Neural progenitor cell (in vitro differentiated cells): Measurements from ENCODE around the gene CTIF. TPM values are rescaled to one million over a fixed set of nuclear protein-coding genes. Genes with fewer than 3 reads are reported as not detected.

Experiments used
- DNase-seq: peaks from one replicate; pipeline ENCODE4 v3.0.0-alpha.2; 2016; ENCODE audit warnings: low spot score
- H2AFZ ChIP-seq: fragments of 200-600 bp; sonication (generic); replicated peaks from 2 replicates; pipeline ENCODE4 v1.6.1; 2016; ENCODE audit warnings: antibody characterized with exemption
- H3F3A ChIP-seq: fragments of 200-600 bp; sonication (generic); 2 replicates; pipeline ENCODE4 v1.6.1; 2016; ENCODE audit warnings: antibody characterized with exemption, low read depth
- H3K27ac ChIP-seq: fragments of 200-600 bp; sonication (generic); 2 replicates; pipeline ENCODE4 v1.5.1; 2016; ENCODE audit warnings: mild to moderate bottlenecking
- H3K27me3 ChIP-seq: fragments of 200-600 bp; sonication (generic); 2 replicates; pipeline ENCODE4 v1.6.1; 2016; ENCODE audit warnings: mild to moderate bottlenecking, moderate library complexity
- H3K36me3 ChIP-seq: fragments of 200-600 bp; sonication (generic); 2 replicates; pipeline ENCODE4 v1.5.1; 2016
- H3K4me1 ChIP-seq: fragments of 200-600 bp; sonication (generic); 2 replicates; pipeline ENCODE4 v1.6.1; 2016; ENCODE audit warnings: mixed run types
- H3K4me2 ChIP-seq: fragments of 200-600 bp; sonication (generic); 2 replicates; pipeline ENCODE4 v1.6.1; 2016
- H3K4me3 ChIP-seq: fragments of 200-600 bp; sonication (generic); 2 replicates; pipeline ENCODE4 v1.5.1; 2016
- H3K79me2 ChIP-seq: fragments of 200-600 bp; sonication (generic); 2 replicates; pipeline ENCODE4 v1.6.1; 2016; ENCODE audit warnings: low read depth
- H3K9ac ChIP-seq: fragments of 200-600 bp; sonication (generic); 2 replicates; pipeline ENCODE4 v1.6.1; 2016
- H3K9me3 ChIP-seq: fragments of 200-600 bp; sonication (generic); 2 replicates; pipeline ENCODE4 v1.5.1; 2016; ENCODE audit warnings: low read depth
- H4K20me1 ChIP-seq: fragments of 200-600 bp; sonication (generic); 2 replicates; pipeline ENCODE4 v1.6.1; 2016; ENCODE audit warnings: low read depth
- H3K27ac Mint-ChIP-seq: 3 replicates; pipeline ENCODE4 v1.8.0; 2021; ENCODE audit warnings: mixed read lengths
- H3K27me3 Mint-ChIP-seq: 2 replicates; pipeline ENCODE4 v1.8.0; 2022; ENCODE audit warnings: low read depth, mild to moderate bottlenecking, inconsistent platforms, moderate library complexity, mixed read lengths; ENCODE audit not compliant: insufficient read depth
- H3K36me3 Mint-ChIP-seq: 3 replicates; pipeline ENCODE4 v1.8.0; 2021; ENCODE audit warnings: mixed read lengths
- H3K4me1 Mint-ChIP-seq: 3 replicates; pipeline ENCODE4 v1.8.0; 2021; ENCODE audit warnings: mixed read lengths
- H3K4me3 Mint-ChIP-seq: 3 replicates; pipeline ENCODE4 v1.8.0; 2021; ENCODE audit warnings: mild to moderate bottlenecking, moderate library complexity, mixed read lengths
- H3K9me3 Mint-ChIP-seq: 3 replicates; pipeline ENCODE4 v1.8.0; 2020; ENCODE audit warnings: mixed read lengths
- EZH2 ChIP-seq: fragments of 200-600 bp; sonication (generic); IDR thresholded peaks from 2 replicates; pipeline ENCODE4 v1.6.1; 2017; ENCODE audit warnings: antibody characterized with exemption, mild to moderate bottlenecking, moderate library complexity
- EZH2phosphoT487 ChIP-seq: fragments of 200-600 bp; sonication (generic); IDR thresholded peaks from 2 replicates; pipeline ENCODE4 v1.6.1; 2017; ENCODE audit warnings: antibody characterized with exemption
- total RNA-seq: library from RNA; depleted of rRNA; stranded (reverse); fragments of >200 nt; gene quantifications from 2 replicates; pipeline ENCODE4 v1.2.3, GENCODE V29; 2015; ENCODE audit warnings: low replicate concordance
- TF ChIP-seq, protein P1 (sequence below): fragments of 200-600 bp; sonication (generic); IDR thresholded peaks from 2 replicates; pipeline ENCODE4 v1.5.1; 2017; ENCODE audit warnings: antibody characterized with exemption, mild to moderate bottlenecking

The CTIF gene
- total RNA-seq, 1 donor from 2014 or later: 17.6 TPM

DNA sequence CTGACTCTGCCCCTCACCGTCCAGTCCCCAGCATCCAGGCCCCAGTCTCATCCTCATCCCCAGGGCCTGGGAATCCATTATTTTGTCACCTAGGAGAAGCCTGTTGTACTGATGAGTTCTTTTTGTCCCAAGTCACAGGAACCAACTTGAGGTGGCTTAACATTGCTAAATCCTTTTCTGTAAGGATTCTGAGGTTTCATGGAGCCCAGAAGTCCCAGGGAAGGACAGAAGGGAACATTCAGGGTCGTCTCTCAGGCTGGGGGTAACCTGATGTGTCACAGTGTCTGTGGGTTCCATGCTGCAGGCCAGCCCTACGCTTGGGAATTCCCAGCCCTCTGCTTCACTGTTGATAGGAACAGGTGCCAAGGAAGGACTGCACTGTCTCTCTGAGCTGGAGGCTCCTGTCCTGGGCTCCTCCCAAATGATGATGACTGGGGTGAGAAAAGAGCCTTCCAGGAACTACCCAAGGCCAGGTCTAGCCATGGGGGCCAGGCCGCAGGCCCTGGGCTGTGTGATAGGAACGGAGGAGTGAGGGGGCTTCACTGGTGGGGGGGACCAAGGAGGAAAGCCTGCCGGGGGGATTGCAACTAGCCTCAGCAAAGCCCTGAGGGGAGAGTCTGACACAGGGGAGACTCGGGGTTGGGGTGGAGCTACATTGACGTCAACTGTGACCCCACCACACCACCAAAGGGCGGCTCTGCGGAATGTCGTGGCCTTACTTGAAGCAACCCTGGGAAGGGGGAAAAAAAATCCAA lies 266.2 kb downstream of the CTIF start:
- Histone ChIP-seq H3K9ac (no peak overlapping the region), H3K9me3 (no peaks in the 10 kb centered on the region), H3K27ac (no peak overlapping the region), H3K79me2 (no peaks in the 10 kb centered on the region), H3K4me1 (no peaks in the 10 kb centered on the region), H3K4me3 (no peak overlapping the region), H3K4me2 (no peak overlapping the region), H3K27me3 (no peaks in the 10 kb centered on the region), H3K36me3 (no peaks in the 10 kb centered on the region), H4K20me1 (no peaks in the 10 kb centered on the region), H3F3A (no peaks in the 10 kb centered on the region), H2AFZ (no peak overlapping the region)
- Mint-ChIP-seq H3K4me3 (no peak overlapping the region), H3K36me3 (peaks cover 5% of the 10 kb centered on the region), H3K4me1 (peaks cover 37% of the 10 kb centered on the region), H3K27me3 (peaks cover 4% of the 10 kb centered on the region), H3K27ac (no peak overlapping the region), H3K9me3 (no peaks in the 10 kb centered on the region)
- TF ChIP-seq EZH2phosphoT487: no peak
- TF ChIP-seq, protein P1, sequence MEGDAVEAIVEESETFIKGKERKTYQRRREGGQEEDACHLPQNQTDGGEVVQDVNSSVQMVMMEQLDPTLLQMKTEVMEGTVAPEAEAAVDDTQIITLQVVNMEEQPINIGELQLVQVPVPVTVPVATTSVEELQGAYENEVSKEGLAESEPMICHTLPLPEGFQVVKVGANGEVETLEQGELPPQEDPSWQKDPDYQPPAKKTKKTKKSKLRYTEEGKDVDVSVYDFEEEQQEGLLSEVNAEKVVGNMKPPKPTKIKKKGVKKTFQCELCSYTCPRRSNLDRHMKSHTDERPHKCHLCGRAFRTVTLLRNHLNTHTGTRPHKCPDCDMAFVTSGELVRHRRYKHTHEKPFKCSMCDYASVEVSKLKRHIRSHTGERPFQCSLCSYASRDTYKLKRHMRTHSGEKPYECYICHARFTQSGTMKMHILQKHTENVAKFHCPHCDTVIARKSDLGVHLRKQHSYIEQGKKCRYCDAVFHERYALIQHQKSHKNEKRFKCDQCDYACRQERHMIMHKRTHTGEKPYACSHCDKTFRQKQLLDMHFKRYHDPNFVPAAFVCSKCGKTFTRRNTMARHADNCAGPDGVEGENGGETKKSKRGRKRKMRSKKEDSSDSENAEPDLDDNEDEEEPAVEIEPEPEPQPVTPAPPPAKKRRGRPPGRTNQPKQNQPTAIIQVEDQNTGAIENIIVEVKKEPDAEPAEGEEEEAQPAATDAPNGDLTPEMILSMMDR: no peak
- no peak for TF ChIP-seq EZH2
- no peak for DNase-seq

DNA sequence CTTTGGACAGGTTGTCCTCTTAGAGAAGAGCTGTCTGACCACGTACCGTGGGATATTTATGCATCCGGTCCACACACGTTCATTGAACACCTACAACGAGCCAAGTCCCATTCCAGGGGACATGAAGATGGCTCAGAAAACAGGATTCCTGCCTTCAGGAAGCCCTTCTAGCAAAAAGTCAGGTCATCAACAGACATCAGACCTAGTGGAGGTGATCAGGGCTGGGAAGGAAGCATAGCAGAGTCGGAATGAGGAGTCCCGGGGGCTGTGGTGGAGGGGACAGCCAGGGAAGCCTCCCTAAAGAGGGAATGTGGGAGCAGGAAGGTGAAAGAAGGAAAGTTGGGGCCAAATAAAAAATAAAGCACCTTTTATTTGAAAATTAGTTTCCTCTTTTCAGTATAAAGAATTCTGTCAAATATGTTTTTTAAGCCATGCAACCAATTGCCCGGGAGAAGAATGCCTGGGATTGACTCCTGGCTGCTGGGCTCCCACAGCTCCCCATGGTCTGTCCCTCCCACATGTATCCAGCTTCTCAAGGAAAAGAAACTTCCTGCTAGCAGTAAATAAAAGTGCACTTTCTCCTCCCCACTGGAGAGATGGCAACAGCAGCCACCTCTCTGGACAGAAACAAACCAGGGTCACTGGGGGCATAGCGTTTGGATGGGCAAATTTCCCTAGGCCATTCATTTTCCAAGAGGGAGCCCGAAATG lies 267.1 kb downstream of the CTIF start:
- no peaks in the 10 kb centered on the region for H3F3A ChIP-seq
- H3K36me3 Mint-ChIP-seq: peaks cover 5% of the 10 kb centered on the region
- H3K27ac Mint-ChIP-seq: peak overlapping the region; percentile 88
- no peaks in the 10 kb centered on the region for H4K20me1 ChIP-seq
- H3K27me3 ChIP-seq: no peaks in the 10 kb centered on the region
- H2AFZ ChIP-seq: no peak overlapping the region
- no peaks in the 10 kb centered on the region for H3K79me2 ChIP-seq
- H3K4me1 ChIP-seq: no peaks in the 10 kb centered on the region
- H3K27ac ChIP-seq: no peak overlapping the region
- no peak for DNase-seq
- H3K27me3 Mint-ChIP-seq: peaks cover 4% of the 10 kb centered on the region
- no peak for TF ChIP-seq EZH2
- no peak for TF ChIP-seq EZH2phosphoT487
- TF ChIP-seq, protein P1: no peak
- H3K9ac ChIP-seq: no peak overlapping the region
- peaks cover 37% of the 10 kb centered on the region for H3K4me1 Mint-ChIP-seq
- H3K4me3 ChIP-seq: no peak overlapping the region
- no peak overlapping the region for H3K4me3 Mint-ChIP-seq
- no peak overlapping the region for H3K4me2 ChIP-seq
- no peaks in the 10 kb centered on the region for H3K9me3 Mint-ChIP-seq
- no peaks in the 10 kb centered on the region for H3K36me3 ChIP-seq
- H3K9me3 ChIP-seq: no peaks in the 10 kb centered on the region

DNA sequence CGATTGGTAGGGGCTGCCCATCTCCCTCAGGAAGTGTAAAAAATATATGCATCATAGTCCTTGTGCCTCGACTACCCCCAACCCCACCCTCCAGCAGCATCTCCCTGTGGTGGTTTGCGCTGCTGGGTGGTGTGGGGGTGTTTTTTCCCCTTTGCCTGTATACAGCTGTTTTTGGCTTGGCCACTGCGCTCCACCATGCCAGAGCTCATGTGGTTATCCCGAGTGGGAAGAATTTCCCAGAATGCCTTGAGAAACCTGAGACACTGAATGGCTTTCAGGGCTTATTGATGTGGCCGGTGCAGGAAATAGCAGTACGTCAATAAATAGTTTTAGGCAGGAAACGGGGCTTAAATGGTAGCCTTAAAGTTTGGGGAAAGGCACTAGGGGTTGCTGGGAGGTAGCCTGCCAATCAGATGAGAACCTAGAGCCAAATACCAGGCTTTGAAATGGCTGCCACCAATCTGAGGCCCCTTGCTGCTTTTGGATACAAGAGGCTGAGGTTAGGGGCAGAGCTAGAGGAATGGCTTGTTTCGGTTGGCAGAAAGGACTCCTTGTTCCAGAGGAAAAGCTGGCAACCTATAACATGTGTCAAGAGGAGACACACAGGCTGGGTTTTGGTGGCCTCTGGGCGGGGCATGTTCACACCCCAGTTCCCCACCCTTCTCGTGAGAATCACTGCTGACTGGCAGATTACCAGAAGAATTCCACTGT lies 267.9 kb downstream of the CTIF start:
- Histone ChIP-seq H3K4me1 (no peaks in the 10 kb centered on the region), H3K27ac (no peak overlapping the region), H3K9ac (no peak overlapping the region), H4K20me1 (no peaks in the 10 kb centered on the region), H3K9me3 (no peaks in the 10 kb centered on the region), H3K36me3 (no peaks in the 10 kb centered on the region), H3K27me3 (no peaks in the 10 kb centered on the region), H3K4me2 (no peak overlapping the region), H2AFZ (no peak overlapping the region), H3K79me2 (no peaks in the 10 kb centered on the region), H3K4me3 (no peak overlapping the region), H3F3A (no peaks in the 10 kb centered on the region)
- no peak overlapping the region for H3K27ac Mint-ChIP-seq
- H3K27me3 Mint-ChIP-seq: peaks cover 4% of the 10 kb centered on the region
- no peaks in the 10 kb centered on the region for H3K9me3 Mint-ChIP-seq
- H3K4me1 Mint-ChIP-seq: peaks cover 32% of the 10 kb centered on the region
- TF ChIP-seq, protein P1: no peak
- TF ChIP-seq EZH2phosphoT487: no peak
- no peak for TF ChIP-seq EZH2
- no peak overlapping the region for H3K4me3 Mint-ChIP-seq
- no peaks in the 10 kb centered on the region for H3K36me3 Mint-ChIP-seq
- DNase-seq: no peak
